Right lobe of liver (tissue), 6 donors: ENCODE data around the gene PRKN. TPM values are rescaled to one million over a fixed set of nuclear protein-coding genes. Genes with fewer than 3 reads are reported as not detected.

Experiments
- ATAC-seq, 4 donors: fragments of 200-7000 bp; cut with Tn5 transposase; one replicate each; pipeline ENCODE4 v1.9.1; 2020; ENCODE audit warnings: mild to moderate bottlenecking in 4 of 4, moderate library complexity in 4 of 4
- DNase-seq, 3 donors: peaks; one replicate each; pipeline ENCODE4 v3.0.0-alpha.2; 2020
- H3K27ac ChIP-seq, 3 donors: fragments of 200-600 bp; one replicate each; pipeline ENCODE4 v1.8.0; 2022
- H3K27me3 ChIP-seq, 2 donors: fragments of 200-600 bp; one replicate each; pipeline ENCODE4 v1.8.0; 2022
- H3K36me3 ChIP-seq, 4 donors: fragments of 200-600 bp; sonication (generic) in 1 of 4; one replicate each; pipeline versions ENCODE4 v1.5.1 to v1.8.0; 2017 to 2022; ENCODE audit warnings: control low read depth in 1 of 4
- H3K4me1 ChIP-seq, 4 donors: fragments of 200-600 bp; sonication (generic) in 1 of 4; one replicate each; pipeline versions ENCODE4 v1.5.1 to v1.8.0; 2017 to 2022; ENCODE audit warnings: control low read depth in 1 of 4
- H3K4me3 ChIP-seq, 3 donors: fragments of 200-600 bp; one replicate each; pipeline ENCODE4 v1.8.0; 2022
- H3K9me3 ChIP-seq, 4 donors: fragments of 200-600 bp; sonication (generic) in 1 of 4; one replicate each; pipeline versions ENCODE4 v1.5.1 to v1.8.0; 2017 to 2022; ENCODE audit warnings: control low read depth in 1 of 4
- POLR2A ChIP-seq: fragments of 450-650 bp; IDR thresholded peaks from one replicate; pipeline ENCODE4 v1.6.1; 2017; ENCODE audit warnings: antibody characterized with exemption, mild to moderate bottlenecking
- WGBS: methylation state at CpG from one replicate; pipeline ENCODE4 v1.1.6; 2018; ENCODE audit warnings: low coverage, low lambda C conversion rate; ENCODE audit not compliant: insufficient coverage; ENCODE audit errors: missing lambda C conversion rate; 5-methylcytosine and 5-hydroxymethylcytosine counted together
- intact Hi-C, 2 donors: fragments of 100-400 bp; cut with DNase I; formaldehyde crosslinking; loops; one replicate each; pipeline versions ENCODE4 v1.11.2 to v1.14.1; 2022
- total RNA-seq, 6 experiments: library from RNA; depleted of rRNA in 2 of 6; stranded (reverse); fragments of >200 nt in 2 of 6; fragmentation: NEBNext Ultra II Directional in 3 of 6; extraction: Animal tissue kit (Norgen Biotek cat#: 25700) in 3 of 6; gene quantifications; one replicate each; pipeline versions ENCODE4 v1.1.0 to v1.2.4, GENCODE V29; 2016 to 2023
- TF ChIP-seq, protein P1 (sequence below), 4 donors: fragments of 200-600 bp in 3 of 4; fragments of 450-650 bp in 1 of 4; IDR thresholded peaks; one replicate each; pipeline versions ENCODE4 v1.5.1 to v1.8.0; 2016 to 2022; ENCODE audit warnings: antibody characterized with exemption in 4 of 4, mild to moderate bottlenecking in 2 of 4
- donor health status: DM: no; HTN: yes; CAD: no.
- donor health status: DM: no; HTN: no; CAD: no.
- donor health status: DM: no; HTN: no; CAD: no.
- donor health status: DM: no; HTN: yes; CAD: no.
- donor health status: DM: no; HTN: yes; CAD: no.

Gene PRKN
- total RNA-seq, 6 experiments from 2014 or later, result 1.1 to 3.7 (median 2.2) TPM

- WGBS, result 66% methylated on average over 8 of the region's 8 CpGs
- intact Hi-C loops, result loop anchor here (5.0 to 10.0 kb wide), 2 partner anchors 225 to 448 kb away; no protein-coding TSS in a partner anchor
- no peak for DNase-seq
These were observed 1347.6 kb downstream of the PRKN start for GRCh38 chr6:161379834-161380582.

DNA sequence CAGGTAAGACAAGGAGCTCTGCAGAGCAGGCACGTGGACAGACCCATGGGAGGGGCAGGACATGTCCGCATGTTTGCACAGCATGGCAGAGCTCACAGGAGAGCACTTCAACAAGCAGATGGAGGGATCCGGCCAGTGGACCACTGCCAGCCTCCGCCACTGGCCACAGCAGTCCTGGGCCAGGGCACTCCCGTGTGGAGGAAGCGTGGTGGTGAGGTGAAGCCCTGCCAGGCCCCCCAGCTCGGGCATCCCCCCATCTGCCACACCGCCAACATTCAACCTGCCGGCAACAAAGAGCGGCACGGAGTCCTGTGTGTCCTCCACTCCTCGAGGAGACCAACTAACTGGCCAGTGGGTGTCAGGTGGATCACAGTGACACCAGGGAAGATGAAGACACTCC, 1349.5 kb downstream of the PRKN start:
- DNase-seq, result no peak

More at GRCh38 chr6:161379834-161380582, 1347.6 kb downstream of the PRKN start:
- H3K27me3 ChIP-seq, result no peaks in the 10 kb centered on the region
- H3K4me1 ChIP-seq, result no peaks in the 10 kb centered on the region
- H3K9me3 ChIP-seq, result no peaks in the 10 kb centered on the region
- TF ChIP-seq, protein P1, sequence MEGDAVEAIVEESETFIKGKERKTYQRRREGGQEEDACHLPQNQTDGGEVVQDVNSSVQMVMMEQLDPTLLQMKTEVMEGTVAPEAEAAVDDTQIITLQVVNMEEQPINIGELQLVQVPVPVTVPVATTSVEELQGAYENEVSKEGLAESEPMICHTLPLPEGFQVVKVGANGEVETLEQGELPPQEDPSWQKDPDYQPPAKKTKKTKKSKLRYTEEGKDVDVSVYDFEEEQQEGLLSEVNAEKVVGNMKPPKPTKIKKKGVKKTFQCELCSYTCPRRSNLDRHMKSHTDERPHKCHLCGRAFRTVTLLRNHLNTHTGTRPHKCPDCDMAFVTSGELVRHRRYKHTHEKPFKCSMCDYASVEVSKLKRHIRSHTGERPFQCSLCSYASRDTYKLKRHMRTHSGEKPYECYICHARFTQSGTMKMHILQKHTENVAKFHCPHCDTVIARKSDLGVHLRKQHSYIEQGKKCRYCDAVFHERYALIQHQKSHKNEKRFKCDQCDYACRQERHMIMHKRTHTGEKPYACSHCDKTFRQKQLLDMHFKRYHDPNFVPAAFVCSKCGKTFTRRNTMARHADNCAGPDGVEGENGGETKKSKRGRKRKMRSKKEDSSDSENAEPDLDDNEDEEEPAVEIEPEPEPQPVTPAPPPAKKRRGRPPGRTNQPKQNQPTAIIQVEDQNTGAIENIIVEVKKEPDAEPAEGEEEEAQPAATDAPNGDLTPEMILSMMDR (IDR thresholded peaks at IDR 0.05), result no peak
- no peak for TF ChIP-seq POLR2A
- peak in 3 of 4 donors; percentile 14 to 37 (median 22) for ATAC-seq
- H3K4me3 ChIP-seq, result no peak overlapping the region
- no peak overlapping the region for H3K27ac ChIP-seq
- no peaks in the 10 kb centered on the region for H3K36me3 ChIP-seq

GRCh38 chr6:161377116-161377515, 1350.5 kb downstream of the PRKN start:
- H3K9me3 ChIP-seq, result no peaks in the 10 kb centered on the region
- no peaks in the 10 kb centered on the region for H3K27me3 ChIP-seq
- DNase-seq (no peak), ATAC-seq (no peak)
- no peak overlapping the region for H3K27ac ChIP-seq
- H3K36me3 ChIP-seq, result no peaks in the 10 kb centered on the region
- H3K4me3 ChIP-seq, result no peak overlapping the region
- H3K4me1 ChIP-seq, result no peaks in the 10 kb centered on the region
- WGBS, result 93% methylated on average over 2 of the region's 13 CpGs
- intact Hi-C loops, result loop anchor here (5.0 to 10.0 kb wide), 2 partner anchors 222 to 445 kb away; no protein-coding TSS in a partner anchor
- no peak for TF ChIP-seq POLR2A
- TF ChIP-seq, protein P1 (IDR thresholded peaks at IDR 0.05), result no peak

More for the DNA sequence above, 1349.5 kb downstream of the PRKN start:
- WGBS, result no CpG with 5 or more reads among the region's 12 CpGs
- intact Hi-C loops, result loop anchor here (5.0 to 10.0 kb wide), 2 partner anchors 223 to 446 kb away; no protein-coding TSS in a partner anchor
- no peak overlapping the region for H3K27ac ChIP-seq
- no peak overlapping the region for H3K4me3 ChIP-seq
- no peaks in the 10 kb centered on the region for H3K27me3 ChIP-seq
- no peak for TF ChIP-seq POLR2A
- TF ChIP-seq, protein P1 (IDR thresholded peaks at IDR 0.05), result no peak
- no peak for ATAC-seq
- no peaks in the 10 kb centered on the region for H3K4me1 ChIP-seq
- H3K36me3 ChIP-seq, result no peaks in the 10 kb centered on the region
- no peaks in the 10 kb centered on the region for H3K9me3 ChIP-seq

DNA sequence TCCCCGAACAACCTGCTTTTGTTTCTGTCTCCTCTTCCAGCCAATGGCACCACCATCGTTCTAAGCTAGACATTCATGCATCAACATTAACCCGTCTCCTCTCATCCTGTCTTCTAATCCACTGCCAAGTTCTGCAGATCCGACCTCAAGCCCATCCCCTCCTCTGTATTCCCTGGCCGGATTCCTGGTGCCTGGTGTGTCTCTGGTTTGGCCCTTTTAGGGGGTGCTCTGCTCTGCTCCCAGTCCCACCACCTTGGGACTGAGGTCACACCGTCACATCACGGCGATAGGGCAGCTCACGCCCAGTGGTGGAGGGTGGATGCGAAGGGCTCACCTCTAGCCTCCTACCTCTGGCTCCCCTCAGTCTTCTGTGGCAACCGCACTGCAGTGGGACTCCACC, 1351.2 kb downstream of the PRKN start:
- Histone ChIP-seq H3K36me3 (no peaks in the 10 kb centered on the region), H3K4me3 (no peak overlapping the region), H3K27ac (no peak overlapping the region), H3K4me1 (no peaks in the 10 kb centered on the region), H3K9me3 (no peaks in the 10 kb centered on the region), H3K27me3 (no peaks in the 10 kb centered on the region)
- ATAC-seq (no peak), DNase-seq (no peak)
- TF ChIP-seq POLR2A, result no peak
- TF ChIP-seq, protein P1 (IDR thresholded peaks at IDR 0.05), result no peak
- 81% methylated on average over 5 of the region's 11 CpGs for WGBS
- intact Hi-C loops, result loop anchor here (5.0 to 10.0 kb wide), 2 partner anchors 222 to 444 kb away; no protein-coding TSS in a partner anchor
